ENCODE measurements around the gene SNX24. TPM values are rescaled to one million over a fixed set of nuclear protein-coding genes. Genes with fewer than 3 reads are reported as not detected.
"Not testable (repeated sequence)": the region's sequence is repeated elsewhere in the genome, so short reads cannot be mapped to it uniquely, and the experiment has no call there.

The SNX24 gene
- total RNA-seq, 5 donors from 2014 or later (not counting 1 experiment from before 2014, with no cell fraction given): 2.2 to 4.9 (median 3.8) TPM

GRCh38 chr5:122846051-122846550 is 688 bp downstream of the SNX24 start:
- H3K27me3 ChIP-seq (replicated peaks in 1 of 2; ENCODE audit: control insufficient read depth in 2 of 2, extremely low read depth in 1 of 2, insufficient read depth in 2 of 2, low read length in 1 of 2): no peaks in the 10 kb centered on the region
- H3K27me3 Mint-ChIP-seq: peaks cover 0 to 3% of the 10 kb centered on the region in 2 donors
- 15% methylated on average over 4 of the region's 6 CpGs for WGBS (ENCODE audit: insufficient coverage)
- no peak for ATAC-seq (replicated peaks in 1 of 4)
- peak overlapping the region; percentile 66 to 96 for H3K4me3 ChIP-seq (ENCODE audit: control insufficient read depth in 1 of 2, extremely low read depth in 1 of 2, low read length in 1 of 2)
- DNase-seq: no peak
- peak overlapping the region; percentile 77 to 86 (median 81) for H3K4me3 Mint-ChIP-seq
- peak overlapping the region; percentile 91 for H3K27ac Mint-ChIP-seq
- H3K4me1 Mint-ChIP-seq: peaks cover 26 to 39% (median 27%) of the 10 kb centered on the region in 3 donors
- no peaks in the 10 kb centered on the region for H3K36me3 Mint-ChIP-seq
- no peaks in the 10 kb centered on the region for H3K9me3 ChIP-seq
- no peaks in the 10 kb centered on the region for H3K9me3 Mint-ChIP-seq
- no peaks in the 10 kb centered on the region for H3K36me3 ChIP-seq (ENCODE audit: control insufficient read depth in 2 of 2, extremely low read depth in 1 of 2, insufficient read depth in 1 of 2, low read length in 1 of 2)
- ChIA-PET POLR2A (no interaction called here), CTCF (interaction anchor here in 1 of 2 donors (0.7 kb wide), 1 partner anchor 703 kb away, joined by 4 read pairs; no protein-coding TSS in a partner anchor)
- peaks cover 8 to 19% of the 10 kb centered on the region in 2 experiments for H3K4me1 ChIP-seq (ENCODE audit: control insufficient read depth in 1 of 2, extremely low read depth in 1 of 2, insufficient read depth in 2 of 2, low read length in 2 of 2)
- H3K27ac ChIP-seq (ENCODE audit: low read length): peak overlapping the region; percentile 70

DNA sequence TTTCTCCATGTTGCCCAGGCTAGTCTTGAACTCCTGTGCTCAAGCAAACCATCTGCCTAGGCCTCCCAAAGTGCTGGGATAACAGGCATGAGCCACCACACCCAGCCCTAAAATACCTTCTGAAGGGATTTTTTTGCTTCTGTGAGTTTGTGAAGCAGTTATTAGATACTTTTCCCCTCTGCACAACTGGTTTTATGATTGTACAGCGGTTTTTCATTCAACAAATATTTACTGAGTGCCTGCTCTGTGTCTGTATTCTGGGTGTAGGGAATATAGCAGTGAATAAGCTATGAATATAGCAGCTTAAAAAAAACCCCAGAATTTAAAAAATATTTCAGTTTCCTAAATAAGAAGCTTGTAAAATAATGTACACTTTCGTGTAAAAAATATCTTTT is 2.3 kb downstream of the SNX24 start:
- no CpG with 5 or more reads among the region's 2 CpGs for WGBS (ENCODE audit: insufficient coverage)
- DNase-seq (no peak), ATAC-seq (replicated peaks in 1 of 4) (no peak)
- H3K9me3 ChIP-seq: no peaks in the 10 kb centered on the region
- Mint-ChIP-seq H3K27ac (peak overlapping the region; percentile 91), H3K4me3 (peak overlapping the region in 1 of 3 donors; percentile 86), H3K27me3 (no peaks in the 10 kb centered on the region), H3K36me3 (no peaks in the 10 kb centered on the region), H3K9me3 (no peaks in the 10 kb centered on the region), H3K4me1 (peaks cover 26 to 39% (median 27%) of the 10 kb centered on the region in 3 donors)
- H3K27ac ChIP-seq (ENCODE audit: low read length): no peak overlapping the region
- H3K4me3 ChIP-seq (ENCODE audit: control insufficient read depth in 1 of 2, extremely low read depth in 1 of 2, low read length in 1 of 2): no peak overlapping the region
- no peaks in the 10 kb centered on the region for H3K27me3 ChIP-seq (replicated peaks in 1 of 2; ENCODE audit: control insufficient read depth in 2 of 2, extremely low read depth in 1 of 2, insufficient read depth in 2 of 2, low read length in 1 of 2)
- H3K36me3 ChIP-seq (ENCODE audit: control insufficient read depth in 2 of 2, extremely low read depth in 1 of 2, insufficient read depth in 1 of 2, low read length in 1 of 2): no peaks in the 10 kb centered on the region
- CTCF ChIA-PET: interaction anchor here in 1 of 2 donors (0.6 kb wide), 1 partner anchor 112 kb away, joined by 7 read pairs; no protein-coding TSS in a partner anchor
- POLR2A ChIA-PET: interaction anchor here in 1 of 2 donors (0.6 kb wide), 1 partner anchor 64 kb away, joined by 3 read pairs; no protein-coding TSS in a partner anchor
- peaks cover 8 to 19% of the 10 kb centered on the region in 2 experiments for H3K4me1 ChIP-seq (ENCODE audit: control insufficient read depth in 1 of 2, extremely low read depth in 1 of 2, insufficient read depth in 2 of 2, low read length in 2 of 2)

GRCh38 chr5:122849771-122850170 is 4.4 kb downstream of the SNX24 start:
- no peak overlapping the region for H3K4me3 Mint-ChIP-seq
- H3K9me3 ChIP-seq: no peaks in the 10 kb centered on the region
- whole genome bisulfite sequencing (ENCODE audit: insufficient coverage): 83% methylated on average over 1 of the region's 1 CpG
- no peaks in the 10 kb centered on the region for H3K27me3 Mint-ChIP-seq
- H3K4me1 ChIP-seq (ENCODE audit: control insufficient read depth in 1 of 2, extremely low read depth in 1 of 2, insufficient read depth in 2 of 2, low read length in 2 of 2): peaks cover under 1 to 7% of the 10 kb centered on the region in 2 experiments
- no peaks in the 10 kb centered on the region for H3K27me3 ChIP-seq (replicated peaks in 1 of 2; ENCODE audit: control insufficient read depth in 2 of 2, extremely low read depth in 1 of 2, insufficient read depth in 2 of 2, low read length in 1 of 2)
- H3K36me3 Mint-ChIP-seq: no peaks in the 10 kb centered on the region
- ChIA-PET CTCF (no interaction called here), POLR2A (interaction anchor here in 1 of 2 donors (0.6 kb wide), 1 partner anchor 64 kb away, joined by 4 read pairs; no protein-coding TSS in a partner anchor)
- H3K9me3 Mint-ChIP-seq: no peaks in the 10 kb centered on the region
- DNase-seq (no peak), ATAC-seq (replicated peaks in 1 of 4) (no peak)
- peak overlapping the region; percentile 19 to 28 for H3K27ac Mint-ChIP-seq
- no peak overlapping the region for H3K4me3 ChIP-seq (ENCODE audit: control insufficient read depth in 1 of 2, extremely low read depth in 1 of 2, low read length in 1 of 2)
- H3K4me1 Mint-ChIP-seq: peaks cover 14 to 25% (median 15%) of the 10 kb centered on the region in 3 donors
- no peak overlapping the region for H3K27ac ChIP-seq (ENCODE audit: low read length)
- no peaks in the 10 kb centered on the region for H3K36me3 ChIP-seq (ENCODE audit: control insufficient read depth in 2 of 2, extremely low read depth in 1 of 2, insufficient read depth in 1 of 2, low read length in 1 of 2)

GRCh38 chr5:122857538-122857937 is 12.1 kb downstream of the SNX24 start:
- POLR2A ChIA-PET, CTCF ChIA-PET, H3K9me3 Mint-ChIP-seq: not testable (repeated sequence)

GRCh38 chr5:122858451-122858850 is 13.0 kb downstream of the SNX24 start:
- CTCF ChIA-PET: no interaction called here
- no peak for ATAC-seq (replicated peaks in 1 of 4)
- no CpG with 5 or more reads among the region's 1 CpG for WGBS (ENCODE audit: insufficient coverage)

More at GRCh38 chr5:122857538-122857937, 12.1 kb downstream of the SNX24 start:
- DNase-seq; H3K9me3 ChIP-seq; H3K27ac ChIP-seq (ENCODE audit: low read length); H3K27ac Mint-ChIP-seq; H3K4me3 ChIP-seq (ENCODE audit: control insufficient read depth in 1 of 2, extremely low read depth in 1 of 2, low read length in 1 of 2); H3K4me1 ChIP-seq (ENCODE audit: control insufficient read depth in 1 of 2, extremely low read depth in 1 of 2, insufficient read depth in 2 of 2, low read length in 2 of 2); H3K4me1 Mint-ChIP-seq; ATAC-seq (replicated peaks in 1 of 4); H3K4me3 Mint-ChIP-seq; H3K27me3 ChIP-seq (replicated peaks in 1 of 2; ENCODE audit: control insufficient read depth in 2 of 2, extremely low read depth in 1 of 2, insufficient read depth in 2 of 2, low read length in 1 of 2); H3K27me3 Mint-ChIP-seq; H3K36me3 ChIP-seq (ENCODE audit: control insufficient read depth in 2 of 2, extremely low read depth in 1 of 2, insufficient read depth in 1 of 2, low read length in 1 of 2): not testable (repeated sequence)
- WGBS (ENCODE audit: insufficient coverage): no CpG with 5 or more reads among the region's 8 CpGs
- peaks cover 11% of the 10 kb centered on the region for H3K36me3 Mint-ChIP-seq

GRCh38 chr5:122863240-122863639 is 17.8 kb downstream of the SNX24 start:
- Mint-ChIP-seq H3K36me3 (peaks cover 8% of the 10 kb centered on the region), H3K9me3 (peaks cover 0 to 4% (median 0%) of the 10 kb centered on the region in 3 donors), H3K27me3 (peaks cover 0 to 4% of the 10 kb centered on the region in 2 donors), H3K27ac (no peak overlapping the region), H3K4me3 (no peak overlapping the region), H3K4me1 (peaks cover 0 to 5% (median 1%) of the 10 kb centered on the region in 3 donors)
- Histone ChIP-seq H3K27ac (ENCODE audit: low read length) (no peak overlapping the region), H3K4me3 (ENCODE audit: control insufficient read depth in 1 of 2, extremely low read depth in 1 of 2, low read length in 1 of 2) (no peak overlapping the region), H3K9me3 (no peaks in the 10 kb centered on the region), H3K4me1 (ENCODE audit: control insufficient read depth in 1 of 2, extremely low read depth in 1 of 2, insufficient read depth in 2 of 2, low read length in 2 of 2) (no peaks in the 10 kb centered on the region), H3K27me3 (replicated peaks in 1 of 2; ENCODE audit: control insufficient read depth in 2 of 2, extremely low read depth in 1 of 2, insufficient read depth in 2 of 2, low read length in 1 of 2) (no peaks in the 10 kb centered on the region), H3K36me3 (ENCODE audit: control insufficient read depth in 2 of 2, extremely low read depth in 1 of 2, insufficient read depth in 1 of 2, low read length in 1 of 2) (no peaks in the 10 kb centered on the region)
- no peak for ATAC-seq (replicated peaks in 1 of 4)
- POLR2A ChIA-PET: no interaction called here
- no peak for DNase-seq
- CTCF ChIA-PET: no interaction called here
- 51% methylated on average over 2 of the region's 2 CpGs for WGBS (ENCODE audit: insufficient coverage)

More at GRCh38 chr5:122858451-122858850, 13.0 kb downstream of the SNX24 start:
- H3K4me3 ChIP-seq (ENCODE audit: control insufficient read depth in 1 of 2, extremely low read depth in 1 of 2, low read length in 1 of 2): no peak overlapping the region
- peaks cover 11% of the 10 kb centered on the region for H3K36me3 Mint-ChIP-seq
- POLR2A ChIA-PET: no interaction called here
- H3K27me3 ChIP-seq (replicated peaks in 1 of 2; ENCODE audit: control insufficient read depth in 2 of 2, extremely low read depth in 1 of 2, insufficient read depth in 2 of 2, low read length in 1 of 2): no peaks in the 10 kb centered on the region
- no peaks in the 10 kb centered on the region for H3K36me3 ChIP-seq (ENCODE audit: control insufficient read depth in 2 of 2, extremely low read depth in 1 of 2, insufficient read depth in 1 of 2, low read length in 1 of 2)
- no peaks in the 10 kb centered on the region for H3K4me1 Mint-ChIP-seq
- no peaks in the 10 kb centered on the region for H3K9me3 ChIP-seq
- no peak overlapping the region for H3K27ac Mint-ChIP-seq
- no peaks in the 10 kb centered on the region for H3K4me1 ChIP-seq (ENCODE audit: control insufficient read depth in 1 of 2, extremely low read depth in 1 of 2, insufficient read depth in 2 of 2, low read length in 2 of 2)
- no peak overlapping the region for H3K27ac ChIP-seq (ENCODE audit: low read length)
- no peak for DNase-seq
- H3K9me3 Mint-ChIP-seq: peaks cover 0 to 4% (median 4%) of the 10 kb centered on the region in 3 donors
- H3K4me3 Mint-ChIP-seq: no peak overlapping the region
- peaks cover 0 to 4% of the 10 kb centered on the region in 2 donors for H3K27me3 Mint-ChIP-seq
